Measurements from ENCODE around the gene ZC3H4. TPM values are rescaled to one million over a fixed set of nuclear protein-coding genes. Genes with fewer than 3 reads are reported as not detected.

The ZC3H4 gene
- total RNA-seq, 1 experiment from 2014 or later, result 41.8 TPM

DNA sequence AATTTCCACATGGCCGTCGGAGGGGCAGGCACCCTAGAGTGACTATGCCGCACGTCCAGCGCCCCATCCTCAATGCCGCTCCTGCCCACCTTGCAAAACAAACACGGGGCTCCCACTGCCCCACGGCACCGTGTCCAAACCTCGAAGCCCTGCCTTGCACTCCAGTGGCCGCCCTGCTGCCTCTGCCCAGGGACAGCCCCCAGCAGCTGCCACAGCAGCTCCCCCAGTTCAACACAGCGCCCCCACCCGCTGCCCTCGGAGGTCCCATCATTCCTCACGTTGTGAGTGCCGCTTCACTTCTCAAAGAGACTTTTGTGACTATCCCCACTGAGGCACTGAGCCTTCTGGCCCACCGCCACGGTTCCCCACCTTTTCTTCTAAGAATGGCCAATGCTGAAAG is 42.8 kb downstream of the ZC3H4 start:
- Mint-ChIP-seq H3K4me1 (ENCODE audit: insufficient read depth, unreplicated experiment) (no peaks in the 10 kb centered on the region), H3K36me3 (ENCODE audit: insufficient read depth, unreplicated experiment) (peaks cover 90% of the 10 kb centered on the region), H3K9me3 (ENCODE audit: unreplicated experiment) (no peaks in the 10 kb centered on the region), H3K4me3 (ENCODE audit: unreplicated experiment) (no peak overlapping the region), H3K27ac (ENCODE audit: low read depth, unreplicated experiment) (no peak overlapping the region), H3K27me3 (ENCODE audit: insufficient read depth, unreplicated experiment) (no peaks in the 10 kb centered on the region)
- TF ChIP-seq, protein P1, sequence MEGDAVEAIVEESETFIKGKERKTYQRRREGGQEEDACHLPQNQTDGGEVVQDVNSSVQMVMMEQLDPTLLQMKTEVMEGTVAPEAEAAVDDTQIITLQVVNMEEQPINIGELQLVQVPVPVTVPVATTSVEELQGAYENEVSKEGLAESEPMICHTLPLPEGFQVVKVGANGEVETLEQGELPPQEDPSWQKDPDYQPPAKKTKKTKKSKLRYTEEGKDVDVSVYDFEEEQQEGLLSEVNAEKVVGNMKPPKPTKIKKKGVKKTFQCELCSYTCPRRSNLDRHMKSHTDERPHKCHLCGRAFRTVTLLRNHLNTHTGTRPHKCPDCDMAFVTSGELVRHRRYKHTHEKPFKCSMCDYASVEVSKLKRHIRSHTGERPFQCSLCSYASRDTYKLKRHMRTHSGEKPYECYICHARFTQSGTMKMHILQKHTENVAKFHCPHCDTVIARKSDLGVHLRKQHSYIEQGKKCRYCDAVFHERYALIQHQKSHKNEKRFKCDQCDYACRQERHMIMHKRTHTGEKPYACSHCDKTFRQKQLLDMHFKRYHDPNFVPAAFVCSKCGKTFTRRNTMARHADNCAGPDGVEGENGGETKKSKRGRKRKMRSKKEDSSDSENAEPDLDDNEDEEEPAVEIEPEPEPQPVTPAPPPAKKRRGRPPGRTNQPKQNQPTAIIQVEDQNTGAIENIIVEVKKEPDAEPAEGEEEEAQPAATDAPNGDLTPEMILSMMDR (IDR thresholded peaks at IDR 0.05; ENCODE audit: unreplicated experiment), result no peak
- no peak for DNase-seq (ENCODE audit: unreplicated experiment)
- ChIA-PET POLR2A (interaction anchor here (1.0 kb wide), 1 partner anchor 10 kb away, joined by 4 read pairs; no protein-coding TSS in a partner anchor), CTCF (no interaction called here)
- intact Hi-C loops (cut with micrococcal nuclease), result no loop called here
- BruUV-seq (replicated peaks), result no TSS peak

DNA sequence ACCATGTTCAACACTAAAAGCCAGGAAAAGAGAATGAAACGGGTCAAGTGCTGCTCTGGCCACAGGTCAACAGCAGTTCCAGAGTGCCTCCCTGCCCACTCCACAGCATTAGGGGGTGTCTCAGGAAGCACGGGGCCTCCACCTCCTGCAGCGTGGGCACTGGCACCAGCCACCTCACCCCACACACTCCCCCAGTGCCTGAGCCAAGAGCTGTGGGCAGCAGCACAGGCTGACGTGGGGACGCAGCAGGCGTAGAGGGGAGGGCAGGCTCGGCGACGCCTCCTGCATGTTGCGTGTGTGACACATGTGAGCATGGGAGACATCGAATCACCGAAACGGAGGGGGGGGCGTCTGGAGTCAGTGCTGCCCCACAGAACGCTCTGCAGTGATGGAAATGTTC is 43.8 kb downstream of the ZC3H4 start:
- TF ChIP-seq, protein P1 (IDR thresholded peaks at IDR 0.05; ENCODE audit: unreplicated experiment), result no peak
- Mint-ChIP-seq H3K27ac (ENCODE audit: low read depth, unreplicated experiment) (no peak overlapping the region), H3K27me3 (ENCODE audit: insufficient read depth, unreplicated experiment) (no peaks in the 10 kb centered on the region), H3K4me1 (ENCODE audit: insufficient read depth, unreplicated experiment) (no peaks in the 10 kb centered on the region), H3K9me3 (ENCODE audit: unreplicated experiment) (no peaks in the 10 kb centered on the region), H3K36me3 (ENCODE audit: insufficient read depth, unreplicated experiment) (peaks cover 89% of the 10 kb centered on the region), H3K4me3 (ENCODE audit: unreplicated experiment) (no peak overlapping the region)
- intact Hi-C loops (cut with micrococcal nuclease), result no loop called here
- DNase-seq (ENCODE audit: unreplicated experiment), result no peak
- ChIA-PET POLR2A (interaction anchor here (1.0 kb wide), 1 partner anchor 9 kb away, joined by 4 read pairs; no protein-coding TSS in a partner anchor), CTCF (interaction anchor here (0.7 kb wide), 1 partner anchor 56 kb away, joined by 3 read pairs; no protein-coding TSS in a partner anchor)
- BruUV-seq (replicated peaks), result no TSS peak

DNA sequence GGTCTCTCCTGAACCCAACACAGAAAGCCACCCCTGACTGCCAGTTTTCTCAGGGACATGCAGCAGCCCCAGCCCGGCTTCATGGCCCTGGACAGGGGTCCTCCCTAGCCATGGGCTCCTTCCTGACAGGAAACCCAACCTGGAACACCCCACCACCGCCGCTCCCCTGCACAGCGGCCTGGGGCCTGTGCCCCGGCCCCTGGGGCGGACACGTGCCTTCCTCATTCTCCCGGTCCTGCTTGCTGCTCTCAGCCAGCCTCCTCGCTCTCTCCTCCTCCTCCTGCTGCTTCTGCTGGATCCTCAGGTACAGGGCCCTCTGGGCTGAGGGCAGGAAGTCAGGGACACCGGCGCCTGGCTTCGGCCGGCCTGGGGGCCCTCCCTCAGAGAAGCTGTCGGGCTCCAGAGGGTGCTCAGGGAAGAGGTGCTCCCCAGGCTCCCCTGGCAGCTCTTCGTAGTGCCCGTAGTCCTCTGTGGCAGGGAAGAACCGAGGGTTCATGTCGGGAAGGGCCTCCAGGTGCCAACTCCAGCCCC is 44.6 kb downstream of the ZC3H4 start:
- Mint-ChIP-seq H3K4me1 (ENCODE audit: insufficient read depth, unreplicated experiment) (no peaks in the 10 kb centered on the region), H3K36me3 (ENCODE audit: insufficient read depth, unreplicated experiment) (peaks cover 91% of the 10 kb centered on the region), H3K27me3 (ENCODE audit: insufficient read depth, unreplicated experiment) (no peaks in the 10 kb centered on the region), H3K4me3 (ENCODE audit: unreplicated experiment) (no peak overlapping the region), H3K9me3 (ENCODE audit: unreplicated experiment) (no peaks in the 10 kb centered on the region), H3K27ac (ENCODE audit: low read depth, unreplicated experiment) (no peak overlapping the region)
- no TSS peak for BruUV-seq (replicated peaks)
- ChIA-PET CTCF (no interaction called here), POLR2A (no interaction called here)
- TF ChIP-seq, protein P1 (IDR thresholded peaks at IDR 0.05; ENCODE audit: unreplicated experiment), result no peak
- intact Hi-C loops (cut with micrococcal nuclease), result no loop called here
- no peak for DNase-seq (ENCODE audit: unreplicated experiment)

DNA sequence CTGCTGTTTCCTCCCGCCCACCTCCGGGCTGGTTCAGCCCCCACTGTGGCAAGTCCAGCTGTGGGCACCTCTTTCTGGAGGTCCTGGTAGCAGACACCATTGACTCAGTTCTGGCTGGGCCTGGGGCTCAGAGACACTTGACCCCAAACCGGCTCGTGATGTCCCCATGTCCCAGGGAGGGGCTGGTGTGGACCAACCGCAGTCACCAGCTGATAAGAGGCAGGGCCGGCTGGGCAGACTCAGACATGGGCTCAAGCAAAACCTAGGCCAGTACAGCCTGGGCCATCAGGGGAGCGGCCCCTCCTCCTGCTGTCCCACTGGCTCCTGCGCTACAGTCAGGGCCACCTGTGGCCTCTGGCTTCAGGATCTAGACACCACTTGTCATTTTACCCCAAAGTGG is 45.3 kb downstream of the ZC3H4 start:
- intact Hi-C loops (cut with micrococcal nuclease), result no loop called here
- H3K27ac Mint-ChIP-seq (ENCODE audit: low read depth, unreplicated experiment), result no peak overlapping the region
- H3K4me3 Mint-ChIP-seq (ENCODE audit: unreplicated experiment), result no peak overlapping the region
- no peaks in the 10 kb centered on the region for H3K9me3 Mint-ChIP-seq (ENCODE audit: unreplicated experiment)
- TF ChIP-seq, protein P1 (IDR thresholded peaks at IDR 0.05; ENCODE audit: unreplicated experiment), result no peak
- DNase-seq (ENCODE audit: unreplicated experiment), result no peak
- no TSS peak for BruUV-seq (replicated peaks)
- H3K36me3 Mint-ChIP-seq (ENCODE audit: insufficient read depth, unreplicated experiment), result peaks cover 92% of the 10 kb centered on the region
- no peaks in the 10 kb centered on the region for H3K4me1 Mint-ChIP-seq (ENCODE audit: insufficient read depth, unreplicated experiment)
- no peaks in the 10 kb centered on the region for H3K27me3 Mint-ChIP-seq (ENCODE audit: insufficient read depth, unreplicated experiment)
- POLR2A ChIA-PET, result interaction anchor here (0.7 to 1.4 kb wide), 3 partner anchors 42 to 218 kb away, joined by 3 to 4 read pairs (median 4); partner anchors contain the start of genes AP2S1 and ZC3H4
- CTCF ChIA-PET, result interaction anchor here (0.6 kb wide), 2 partner anchors 11 to 26 kb away, joined by 3 to 5 read pairs; no protein-coding TSS in a partner anchor

Data from MCF 10A (cell line).